Retina (tissue), 1 donor: ENCODE data around the gene GIMAP2.
"Not testable (repeated sequence)": the region's sequence is repeated elsewhere in the genome, so short reads cannot be mapped to it uniquely, and the experiment has no call there.

Experiments
- DNase-seq: peaks from one replicate; pipeline ENCODE4 v3.0.0-alpha.2; 2016

The GIMAP2 gene

GRCh38 chr7:150678601-150679000, 6.9 kb upstream of the GIMAP2 start:
- not testable (repeated sequence) for DNase-seq

- DNase-seq: not testable (repeated sequence)
These were observed 5.1 kb upstream of the GIMAP2 start for GRCh38 chr7:150680364-150680763.

GRCh38 chr7:150686030-150686631, 625 bp downstream of the GIMAP2 start:
- no peak for DNase-seq

DNA sequence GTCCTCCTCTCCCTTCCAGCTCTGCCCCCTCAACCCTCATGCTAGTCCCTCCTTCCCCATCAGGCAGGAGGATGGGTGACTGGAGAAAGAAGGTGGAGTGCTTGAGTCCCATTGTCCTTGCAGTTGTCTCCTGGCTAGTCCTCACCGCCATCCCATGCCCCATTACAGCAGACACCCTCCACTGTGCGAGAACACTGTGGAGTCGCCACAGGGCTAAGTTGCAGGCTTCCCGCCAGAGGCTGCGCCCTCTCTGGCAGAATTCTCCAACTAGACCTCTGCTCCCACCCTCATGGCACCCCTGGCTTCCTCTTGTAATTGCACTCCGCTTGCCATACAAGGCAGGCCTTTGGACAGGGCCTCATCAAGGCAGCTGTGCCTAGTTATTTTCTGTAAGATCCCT, 3.1 kb downstream of the GIMAP2 start:
- DNase-seq: no peak

DNA sequence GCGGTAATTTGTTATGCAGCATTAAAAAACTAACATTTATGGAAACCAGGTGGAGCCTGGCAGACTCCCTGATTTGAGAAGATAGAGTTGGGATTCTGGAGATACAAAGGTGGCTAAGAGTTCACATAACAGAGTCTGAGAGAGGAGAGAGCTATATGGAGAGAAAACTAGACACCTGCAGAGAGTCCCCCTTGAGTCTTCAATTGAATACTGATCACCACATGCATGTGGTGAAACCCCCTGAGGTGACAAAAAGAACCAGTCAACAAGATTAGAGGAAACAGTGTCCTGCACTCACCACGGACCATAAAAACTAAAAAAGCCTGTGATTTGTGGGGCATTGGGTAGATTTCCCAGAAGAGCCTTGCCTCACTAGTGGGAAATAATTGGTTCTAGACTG, 10.1 kb downstream of the GIMAP2 start:
- no peak for DNase-seq

DNA sequence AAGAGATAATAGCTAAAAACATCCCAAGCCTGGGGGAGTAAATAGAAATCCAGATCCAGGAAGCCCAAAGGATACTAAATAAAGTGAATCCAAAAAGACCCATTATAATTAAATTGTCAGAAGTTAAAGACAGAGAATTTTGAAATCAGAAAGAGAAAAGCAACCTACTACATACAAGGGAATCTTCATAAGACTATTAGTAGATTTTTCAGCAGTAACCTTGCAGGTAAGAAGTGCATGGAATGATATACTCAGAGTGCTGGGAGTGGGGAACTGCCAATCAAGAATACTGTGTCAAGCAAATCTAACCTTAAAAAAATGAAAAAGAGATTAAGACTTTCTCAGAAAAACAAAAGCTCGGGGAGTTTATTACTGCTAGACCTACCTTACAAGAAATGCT, 17.7 kb downstream of the GIMAP2 start:
- no peak for DNase-seq

GRCh38 chr7:150715293-150715692, 29.8 kb downstream of the GIMAP2 start:
- DNase-seq: no peak

GRCh38 chr7:150715738-150716137, 30.2 kb downstream of the GIMAP2 start:
- no peak for DNase-seq

GRCh38 chr7:150716368-150716767, 30.9 kb downstream of the GIMAP2 start, which contains the start of gene GIMAP1:
TSS of gene GIMAP1 (plus strand) at chr7:150716613. CDS start at chr7:150719048, 2,435 bp downstream.
- DNase-seq: no peak

GRCh38 chr7:150716939-150717338, 31.4 kb downstream of the GIMAP2 start:
- DNase-seq: no peak

GRCh38 chr7:150717814-150718420, 32.4 kb downstream of the GIMAP2 start:
- DNase-seq: no peak

DNA sequence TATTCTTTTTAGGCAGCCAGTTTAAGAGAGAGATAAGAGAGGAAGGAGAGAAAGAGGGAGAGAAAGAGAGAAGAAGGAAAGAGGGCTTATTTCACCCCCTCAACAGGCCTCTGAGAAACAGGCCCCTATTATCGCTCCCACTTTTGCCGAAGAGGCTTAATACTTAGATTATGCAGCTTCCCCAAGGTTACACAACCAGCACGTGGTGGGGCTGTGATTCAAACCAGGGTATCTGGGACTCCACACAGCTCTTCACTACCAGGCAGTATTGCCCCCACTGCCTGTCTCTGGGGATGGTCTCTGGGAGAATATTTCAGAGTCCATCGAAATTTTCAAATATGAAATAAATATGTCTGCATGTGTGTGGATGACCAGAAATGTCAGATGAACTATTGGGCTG, 33.9 kb downstream of the GIMAP2 start:
- DNase-seq: no peak

GRCh38 chr7:150719960-150720891, 34.7 kb downstream of the GIMAP2 start:
- no peak for DNase-seq

DNA sequence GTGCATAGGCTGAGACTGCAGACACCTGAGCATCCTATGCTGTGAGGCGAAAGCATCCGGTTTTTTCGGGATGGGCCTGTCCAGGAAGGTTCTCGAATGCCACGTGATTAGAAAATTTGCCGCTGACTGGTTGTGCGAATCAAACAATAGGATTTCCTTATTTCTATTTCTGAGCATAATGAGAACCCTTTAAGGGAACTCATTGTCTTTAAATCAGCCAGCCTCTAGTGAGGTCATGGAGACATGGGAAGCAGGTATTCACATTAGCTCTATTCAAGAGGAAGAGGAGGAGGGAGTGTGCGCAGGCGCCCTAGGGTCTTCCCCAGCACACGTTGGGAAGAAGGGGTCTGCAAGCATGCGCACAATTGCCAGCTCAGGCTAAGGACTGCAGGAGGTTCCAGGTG, 36.5 kb downstream of the GIMAP2 start:
- DNase-seq: no peak

DNA sequence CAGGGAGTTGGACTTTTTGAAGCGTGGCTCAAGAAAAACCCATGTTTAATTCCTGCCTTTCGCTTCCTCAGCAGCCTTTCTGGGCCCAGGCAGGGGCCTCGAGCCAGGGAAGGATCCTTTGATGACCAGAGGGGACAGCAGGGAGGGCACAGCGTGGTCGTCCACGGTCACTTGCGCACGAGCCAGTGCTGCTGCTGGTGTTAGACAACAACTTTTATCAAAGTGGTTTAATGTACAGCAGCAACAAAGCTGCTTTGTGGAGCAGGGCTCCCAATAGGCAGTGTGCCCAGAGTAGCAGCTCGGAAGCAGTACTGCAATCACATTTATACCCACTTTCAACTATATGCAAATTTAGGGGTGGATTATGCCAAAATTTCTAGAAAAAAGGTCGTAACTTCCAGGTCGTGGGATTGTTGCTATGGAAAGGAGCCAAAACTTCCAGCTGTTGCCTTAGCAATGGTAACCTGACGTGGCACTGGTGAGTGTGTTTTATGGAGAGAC, 37.0 kb downstream of the GIMAP2 start:
- no peak for DNase-seq

GRCh38 chr7:150723467-150723866, 38.0 kb downstream of the GIMAP2 start:
- DNase-seq: no peak

DNA sequence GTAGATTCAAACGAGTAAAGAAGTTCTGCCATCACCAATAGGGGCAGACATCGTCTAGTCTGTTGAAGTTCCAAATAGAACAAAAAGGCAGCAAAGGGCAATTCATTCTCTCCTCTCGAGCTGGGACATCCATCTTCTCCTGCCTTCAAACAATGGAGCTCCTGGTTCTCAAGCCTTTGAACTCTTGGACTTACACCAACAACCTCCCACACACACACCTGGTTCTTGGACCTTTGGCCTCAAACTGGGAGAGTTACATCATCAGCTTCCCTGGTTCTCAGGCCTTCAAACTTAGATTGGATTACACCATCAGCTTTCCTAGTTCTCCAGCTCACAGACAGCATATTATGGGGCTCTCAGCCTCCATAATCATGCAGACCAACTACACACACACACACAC, 41.9 kb downstream of the GIMAP2 start:
- no peak for DNase-seq

- no peak for DNase-seq
These were observed 42.5 kb downstream of the GIMAP2 start for GRCh38 chr7:150728011-150728410.

- DNase-seq: no peak
These were observed 43.1 kb downstream of the GIMAP2 start for GRCh38 chr7:150728609-150729008.

- no peak for DNase-seq
These were observed 46.4 kb downstream of the GIMAP2 start for GRCh38 chr7:150731916-150732315.

GRCh38 chr7:150732786-150733481, 47.4 kb downstream of the GIMAP2 start:
- no peak for DNase-seq

DNA sequence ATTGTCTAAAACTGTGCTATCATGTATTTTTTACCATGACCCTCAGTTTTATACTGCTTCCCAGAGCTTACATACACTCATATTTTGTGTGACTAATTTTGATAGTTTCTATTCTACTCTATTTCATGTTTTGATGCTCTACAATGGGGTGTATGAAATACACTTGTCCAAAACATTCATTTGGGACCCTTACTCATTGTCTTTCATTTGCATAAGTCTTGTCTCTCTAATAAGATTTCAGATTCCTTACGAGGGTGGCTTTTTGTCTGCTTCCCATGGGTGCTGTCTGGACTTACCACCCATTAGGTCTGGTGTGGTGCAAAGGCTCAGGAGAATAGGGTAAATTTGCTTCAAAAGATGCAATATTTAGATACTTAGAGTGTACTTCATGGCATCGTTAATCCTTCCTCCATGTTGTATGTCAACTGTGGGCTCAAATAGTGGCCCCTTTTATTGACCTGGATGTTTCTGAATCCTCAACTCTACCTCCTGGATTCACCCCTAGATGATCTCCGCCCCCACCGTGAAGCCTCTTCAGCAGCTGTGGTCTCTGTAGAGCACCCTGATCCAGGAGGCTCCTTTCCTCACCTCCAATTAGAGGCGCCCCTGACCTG, 48.1 kb downstream of the GIMAP2 start:
- no peak for DNase-seq

GRCh38 chr7:150734254-150734653, 48.7 kb downstream of the GIMAP2 start:
- DNase-seq: no peak
